Measurements from ENCODE around the gene FRMD4B. TPM values are rescaled to one million over a fixed set of nuclear protein-coding genes. Genes with fewer than 3 reads are reported as not detected.

The FRMD4B gene
- total and polyA plus RNA-seq, 10 of the 15 experiments (the other 5 are each of a cell fraction or from before 2014, with no cell fraction given): 3.9 to 11.4 (median 8.0) TPM

DNA sequence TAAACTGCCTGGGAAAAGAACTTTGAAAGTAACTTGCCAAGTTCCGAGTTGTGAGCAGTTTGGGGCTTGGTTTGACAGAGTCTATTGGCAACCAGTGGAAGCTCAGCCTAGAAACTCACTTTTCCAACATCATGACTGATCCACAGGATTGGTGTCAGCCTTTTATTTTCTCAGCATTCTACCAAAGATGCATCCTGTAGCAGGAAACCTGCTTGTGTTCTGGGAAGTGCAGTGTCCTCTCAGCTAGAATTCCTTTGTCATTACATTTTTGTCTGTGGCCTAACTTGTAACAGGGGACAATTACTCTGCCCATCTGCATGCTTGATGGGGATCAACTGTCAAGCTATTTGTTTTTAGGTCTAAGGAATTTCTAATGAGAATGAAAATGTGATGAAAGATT is 146.8 kb downstream of the FRMD4B start:
- no peak overlapping the region for H3K4me2 ChIP-seq (ENCODE audit: control insufficient read depth, insufficient read depth)
- intact Hi-C loops (cut with micrococcal nuclease; ENCODE audit: unreplicated experiment) (no loop called here), in situ Hi-C loops (cut with MboI) (no loop called here)
- CTCF ChIA-PET: interaction anchor here (1.1 to 9.6 kb wide), 3 partner anchors 66 to 186 kb away, joined by 3 to 161 read pairs (median 57); no protein-coding TSS in a partner anchor
- no TSS peak for BruUV-seq (replicated peaks)
- peaks cover 21% of the 10 kb centered on the region for H3K4me1 ChIP-seq (ENCODE audit: control insufficient read depth, insufficient read depth, low read length)
- no peaks in the 10 kb centered on the region for H4K20me1 ChIP-seq (ENCODE audit: control insufficient read depth, insufficient read depth)
- SMC1A ChIA-PET (ENCODE audit: uncharacterized antibody, unreplicated experiment): interaction anchor here (0.8 to 12.9 kb wide), 8 partner anchors 9 to 85 kb away, joined by 4 to 98 read pairs (median 5); no protein-coding TSS in a partner anchor
- DNase-seq (ENCODE audit: low read depth, low spot score): no peak
- H3K36me3 ChIP-seq (ENCODE audit: control insufficient read depth in 2 of 2, insufficient read depth in 2 of 2, low read length in 1 of 2): no peaks in the 10 kb centered on the region
- 0% methylated on average over 1 of the region's 1 CpG for WGBS (ENCODE audit: insufficient coverage, insufficient replicate concordance, low lambda C conversion rate, missing lambda C conversion rate)
- RAD21 ChIA-PET (ENCODE audit: unreplicated experiment): interaction anchor here (1.1 to 3.9 kb wide), 3 partner anchors 32 to 153 kb away, joined by 3 to 53 read pairs (median 4); no protein-coding TSS in a partner anchor
- no peaks in the 10 kb centered on the region for H3K79me2 ChIP-seq (ENCODE audit: control insufficient read depth, insufficient read depth, low read length)
- FAIRE-seq: no peak
- H3K27ac ChIP-seq (ENCODE audit: control insufficient read depth, insufficient read depth): no peak overlapping the region
- no peak overlapping the region for H2AFZ ChIP-seq (ENCODE audit: control insufficient read depth, low read depth, low read length)
- no peak for ATAC-seq
- no peak overlapping the region for H3K4me3 ChIP-seq
- no peak for TF ChIP-seq YBX1 (IDR thresholded peaks at IDR 0.05)
- no peak for TF ChIP-seq SMARCA5 (IDR thresholded peaks at IDR 0.05)
- TF ChIP-seq SIN3A (IDR thresholded peaks at IDR 0.05; ENCODE audit: low read depth, low read length): no peak
- TF ChIP-seq, protein P1, sequence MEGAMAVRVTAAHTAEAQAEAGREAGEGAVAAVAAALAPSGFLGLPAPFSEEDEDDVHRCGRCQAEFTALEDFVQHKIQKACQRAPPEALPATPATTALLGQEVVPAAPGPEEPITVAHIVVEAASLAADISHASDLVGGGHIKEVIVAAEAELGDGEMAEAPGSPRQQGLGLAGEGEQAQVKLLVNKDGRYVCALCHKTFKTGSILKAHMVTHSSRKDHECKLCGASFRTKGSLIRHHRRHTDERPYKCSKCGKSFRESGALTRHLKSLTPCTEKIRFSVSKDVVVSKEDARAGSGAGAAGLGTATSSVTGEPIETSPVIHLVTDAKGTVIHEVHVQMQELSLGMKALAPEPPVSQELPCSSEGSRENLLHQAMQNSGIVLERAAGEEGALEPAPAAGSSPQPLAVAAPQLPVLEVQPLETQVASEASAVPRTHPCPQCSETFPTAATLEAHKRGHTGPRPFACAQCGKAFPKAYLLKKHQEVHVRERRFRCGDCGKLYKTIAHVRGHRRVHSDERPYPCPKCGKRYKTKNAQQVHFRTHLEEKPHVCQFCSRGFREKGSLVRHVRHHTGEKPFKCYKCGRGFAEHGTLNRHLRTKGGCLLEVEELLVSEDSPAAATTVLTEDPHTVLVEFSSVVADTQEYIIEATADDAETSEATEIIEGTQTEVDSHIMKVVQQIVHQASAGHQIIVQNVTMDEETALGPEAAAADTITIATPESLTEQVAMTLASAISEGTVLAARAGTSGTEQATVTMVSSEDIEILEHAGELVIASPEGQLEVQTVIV (IDR thresholded peaks at IDR 0.05; ENCODE audit: borderline replicate concordance, partially characterized antibody): no peak
- TF ChIP-seq MEF2B (IDR thresholded peaks at IDR 0.05; ENCODE audit: partially characterized antibody, poor library complexity, severe bottlenecking): no peak
- TF ChIP-seq HDGF (IDR thresholded peaks at IDR 0.05): no peak
- TF ChIP-seq NRF1 (conservative IDR thresholded peaks at IDR 0.05; ENCODE audit: low read depth, low read length): no peak
- no peak for TF ChIP-seq POLR2AphosphoS2 (IDR thresholded peaks at IDR 0.05; ENCODE audit: low read depth, low read length)
- TF ChIP-seq TBL1XR1 (IDR thresholded peaks at IDR 0.05; ENCODE audit: low read depth, low read length): no peak
- no peak for TF ChIP-seq BRCA1 (IDR thresholded peaks at IDR 0.05; ENCODE audit: low read depth, low read length)
- no peak for TF ChIP-seq ZNF24 (IDR thresholded peaks at IDR 0.05)
- TF ChIP-seq, protein P2, sequence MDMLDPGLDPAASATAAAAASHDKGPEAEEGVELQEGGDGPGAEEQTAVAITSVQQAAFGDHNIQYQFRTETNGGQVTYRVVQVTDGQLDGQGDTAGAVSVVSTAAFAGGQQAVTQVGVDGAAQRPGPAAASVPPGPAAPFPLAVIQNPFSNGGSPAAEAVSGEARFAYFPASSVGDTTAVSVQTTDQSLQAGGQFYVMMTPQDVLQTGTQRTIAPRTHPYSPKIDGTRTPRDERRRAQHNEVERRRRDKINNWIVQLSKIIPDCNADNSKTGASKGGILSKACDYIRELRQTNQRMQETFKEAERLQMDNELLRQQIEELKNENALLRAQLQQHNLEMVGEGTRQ (IDR thresholded peaks at IDR 0.05; ENCODE audit: borderline replicate concordance, low read depth, low read length): no peak
- H3K9ac ChIP-seq (ENCODE audit: control insufficient read depth, insufficient read depth, low read length): no peak overlapping the region
- POLR2A ChIA-PET: no interaction called here
- no peaks in the 10 kb centered on the region for H3K27me3 ChIP-seq (replicated peaks in 1 of 2; ENCODE audit: control insufficient read depth in 2 of 2, insufficient read depth in 2 of 2, low read length in 1 of 2)
- H3K9me3 ChIP-seq (replicated peaks; ENCODE audit: control insufficient read depth, insufficient read depth, low read length): no peaks in the 10 kb centered on the region
